WTC11 (cell line): ENCODE data around the gene ARMC2. TPM values are rescaled to one million over a fixed set of nuclear protein-coding genes. Genes with fewer than 3 reads are reported as not detected.
A peak's percentile ranks its signal among the peaks of the same experiment; 100 is the strongest.

ENCODE experiments used
- ATAC-seq: fragments of 200-7000 bp; cut with Tn5 transposase; 2 replicates; pipeline ENCODE4 v1.10.0; 2021; ENCODE audit warnings: mild to moderate bottlenecking, moderate library complexity
- CTCF ChIA-PET: fragments of 300-600 bp; sonication (Branson Sonifier 250); formaldehyde crosslinking; loops from one replicate; lab custom pipeline; 2021; ENCODE audit warnings: antibody characterized with exemption; lab: Charles Lee
- POLR2A ChIA-PET: fragments of 350-600 bp; sonication (Branson Sonifier 250); formaldehyde crosslinking; loops from one replicate; lab custom pipeline; 2021; ENCODE audit warnings: antibody characterized with exemption; lab: Charles Lee
- DNase-seq: peaks from one replicate; pipeline ENCODE4 v3.0.0; 2021; ENCODE audit warnings: low spot score
- H3K27ac Mint-ChIP-seq: 2 replicates; pipeline ENCODE4 v1.8.0; 2021; ENCODE audit warnings: mixed read lengths
- H3K27me3 Mint-ChIP-seq: 2 replicates; pipeline ENCODE4 v1.8.0; 2021; ENCODE audit warnings: low read depth, mild to moderate bottlenecking, moderate library complexity, mixed read lengths
- H3K36me3 Mint-ChIP-seq: 2 replicates; pipeline ENCODE4 v1.8.0; 2021; ENCODE audit warnings: mixed read lengths
- H3K4me1 Mint-ChIP-seq: 2 replicates; pipeline ENCODE4 v1.8.0; 2022; ENCODE audit warnings: mixed read lengths
- H3K4me3 Mint-ChIP-seq: 2 replicates; pipeline ENCODE4 v1.8.0; 2021; ENCODE audit warnings: mild to moderate bottlenecking, moderate library complexity, mixed read lengths
- H3K9me3 Mint-ChIP-seq: 2 replicates; pipeline ENCODE4 v1.8.0; 2021; ENCODE audit warnings: mixed read lengths
- ARID4B ChIP-seq: sonication (generic); formaldehyde crosslinking; IDR thresholded peaks from 2 replicates; pipeline ENCODE4 v1.8.0; 2023; ENCODE audit warnings: missing genetic modification reagents, mild to moderate bottlenecking, borderline replicate concordance
- ATF1 ChIP-seq: sonication (generic); formaldehyde crosslinking; IDR thresholded peaks from 2 replicates; pipeline ENCODE4 v1.8.1; 2023; ENCODE audit warnings: mild to moderate bottlenecking, moderate library complexity, missing genetic modification reagents
- CDX4 ChIP-seq: fragments of 250-450 bp; sonication (Bioruptor Pico); IDR thresholded peaks from 2 replicates; pipeline ENCODE4 v1.9.0; 2021; ENCODE audit warnings: moderate library complexity, mild to moderate bottlenecking, inconsistent platforms, borderline replicate concordance
- CREB1 ChIP-seq: sonication (generic); formaldehyde crosslinking; IDR thresholded peaks from 2 replicates; pipeline ENCODE4 v1.8.0; 2023; ENCODE audit warnings: mild to moderate bottlenecking, missing genetic modification reagents
- CREM ChIP-seq: sonication (generic); formaldehyde crosslinking; IDR thresholded peaks from 2 replicates; pipeline ENCODE4 v1.8.1; 2022; ENCODE audit warnings: mild to moderate bottlenecking, missing genetic modification reagents, moderate library complexity
- E2F5 ChIP-seq: sonication (generic); formaldehyde crosslinking; IDR thresholded peaks from 2 replicates; pipeline ENCODE4 v1.8.1; 2022; ENCODE audit warnings: mild to moderate bottlenecking, moderate library complexity, missing genetic modification reagents
- EMX1 ChIP-seq: fragments of 250-450 bp; sonication (Bioruptor Pico); IDR thresholded peaks from 2 replicates; pipeline ENCODE4 v1.8.0; 2021; ENCODE audit warnings: mild to moderate bottlenecking
- ESRRA ChIP-seq: sonication (generic); formaldehyde crosslinking; IDR thresholded peaks from 2 replicates; pipeline ENCODE4 v1.8.1; 2022; ENCODE audit warnings: mild to moderate bottlenecking, missing genetic modification reagents, borderline replicate concordance
- FOXJ3 ChIP-seq: sonication (generic); formaldehyde crosslinking; IDR thresholded peaks from 2 replicates; pipeline ENCODE4 v1.9.0; 2021; ENCODE audit warnings: missing genetic modification reagents, mild to moderate bottlenecking, borderline replicate concordance
- FOXP1 ChIP-seq: sonication (generic); formaldehyde crosslinking; IDR thresholded peaks from 2 replicates; pipeline ENCODE4 v1.8.0; 2022; ENCODE audit warnings: missing genetic modification reagents, mild to moderate bottlenecking, moderate library complexity, borderline replicate concordance
- GRHL2 ChIP-seq: fragments of 250-450 bp; sonication (Bioruptor Pico); IDR thresholded peaks from 2 replicates; pipeline ENCODE4 v1.8.0; 2022; ENCODE audit warnings: mild to moderate bottlenecking, moderate library complexity; ENCODE audit not compliant: insufficient replicate concordance, severe bottlenecking
- GTF2I ChIP-seq: fragments of 250-450 bp; sonication (Bioruptor Pico); conservative IDR thresholded peaks from 2 replicates; pipeline ENCODE4 v1.4.0; 2021; ENCODE audit warnings: mild to moderate bottlenecking
- IRF2 ChIP-seq: sonication (generic); formaldehyde crosslinking; IDR thresholded peaks from 2 replicates; pipeline ENCODE4 v1.8.0; 2022; ENCODE audit warnings: low read depth, missing genetic modification reagents, borderline replicate concordance
- JAZF1 ChIP-seq: fragments of 250-450 bp; sonication (Bioruptor Pico); IDR thresholded peaks from 2 replicates; pipeline ENCODE4 v1.9.0; 2021; ENCODE audit warnings: moderate library complexity, mild to moderate bottlenecking, inconsistent platforms
- MYBL2 ChIP-seq: sonication (generic); formaldehyde crosslinking; IDR thresholded peaks from 2 replicates; pipeline ENCODE4 v1.8.1; 2023; ENCODE audit warnings: mild to moderate bottlenecking, moderate library complexity, missing genetic modification reagents
- RORB ChIP-seq: fragments of 250-450 bp; sonication (Bioruptor Pico); IDR thresholded peaks from 2 replicates; pipeline ENCODE4 v1.9.0; 2021; ENCODE audit warnings: mild to moderate bottlenecking
- TCF7 ChIP-seq: sonication (generic); formaldehyde crosslinking; IDR thresholded peaks from 2 replicates; pipeline ENCODE4 v1.8.0; 2022; ENCODE audit warnings: mild to moderate bottlenecking, low read depth, missing genetic modification reagents, moderate library complexity
- TEAD4 ChIP-seq: sonication (generic); formaldehyde crosslinking; IDR thresholded peaks from 2 replicates; pipeline ENCODE4 v1.8.0; 2022; ENCODE audit warnings: mild to moderate bottlenecking, missing genetic modification reagents
- ZNF138 ChIP-seq: sonication (generic); formaldehyde crosslinking; conservative IDR thresholded peaks from 2 replicates; pipeline ENCODE4 v1.8.1; 2022; ENCODE audit warnings: mild to moderate bottlenecking, moderate library complexity, missing genetic modification reagents
- ZNF219 ChIP-seq: sonication (generic); formaldehyde crosslinking; IDR thresholded peaks from 2 replicates; pipeline ENCODE4 v1.8.0; 2023; ENCODE audit warnings: missing genetic modification reagents, mild to moderate bottlenecking, borderline replicate concordance
- ZNF232 ChIP-seq: sonication (generic); formaldehyde crosslinking; IDR thresholded peaks from 2 replicates; pipeline ENCODE4 v1.8.0; 2022; ENCODE audit warnings: mild to moderate bottlenecking, missing genetic modification reagents
- ZNF263 ChIP-seq: sonication (generic); formaldehyde crosslinking; IDR thresholded peaks from 2 replicates; pipeline ENCODE4 v1.8.1; 2022; ENCODE audit warnings: low read depth, mild to moderate bottlenecking, moderate library complexity, missing genetic modification reagents
- ZNF671 ChIP-seq: fragments of 250-450 bp; sonication (Bioruptor Pico); IDR thresholded peaks from 2 replicates; pipeline ENCODE4 v1.8.0; 2021; ENCODE audit warnings: mild to moderate bottlenecking
- total RNA-seq: library from RNA; stranded (reverse); gene quantifications from 3 replicates; pipeline ENCODE4 v1.2.3, GENCODE V29; 2021

Gene ARMC2
- total RNA-seq, 1 experiment from 2014 or later: 5.2 TPM

GRCh38 chr6:108868647-108869046 is 20.4 kb downstream of the ARMC2 start:
- POLR2A ChIA-PET: no interaction called here
- peak overlapping the region; percentile 4; the same call in 1 of the 2 replicates for H3K27ac Mint-ChIP-seq
- H3K4me3 Mint-ChIP-seq: no peak overlapping the region
- no peak for TF ChIP-seq FOXJ3 (CRISPR knock-in tag)
- TF ChIP-seq CREB1 (CRISPR knock-in tag): no peak
- TF ChIP-seq MYBL2 (CRISPR knock-in tag): no peak
- ATAC-seq (no peak), DNase-seq (no peak)
- no peaks in the 10 kb centered on the region for H3K27me3 Mint-ChIP-seq
- H3K4me1 Mint-ChIP-seq: peaks cover 25% of the 10 kb centered on the region
- no peaks in the 10 kb centered on the region for H3K9me3 Mint-ChIP-seq
- CTCF ChIA-PET: interaction anchor here (1.0 to 1.5 kb wide), 2 partner anchors 25 to 327 kb away, joined by 3 to 5 read pairs; no protein-coding TSS in a partner anchor
- no peaks in the 10 kb centered on the region for H3K36me3 Mint-ChIP-seq

GRCh38 chr6:108869876-108870275 is 21.7 kb downstream of the ARMC2 start:
- no peak overlapping the region for H3K4me3 Mint-ChIP-seq
- ChIA-PET POLR2A (no interaction called here), CTCF (interaction anchor here (2.7 kb wide), 1 partner anchor 23 kb away, joined by 10 read pairs; no protein-coding TSS in a partner anchor)
- H3K9me3 Mint-ChIP-seq: no peaks in the 10 kb centered on the region
- DNase-seq (no peak), ATAC-seq (no peak)
- H3K36me3 Mint-ChIP-seq: no peaks in the 10 kb centered on the region
- H3K4me1 Mint-ChIP-seq: peaks cover 28% of the 10 kb centered on the region
- no peak for TF ChIP-seq RORB
- no peak for TF ChIP-seq ZNF232
- no peak for TF ChIP-seq CREB1 (CRISPR knock-in tag)
- no peak for TF ChIP-seq EMX1
- TF ChIP-seq ZNF219 (CRISPR knock-in tag): no peak
- TF ChIP-seq ESRRA: no peak
- TF ChIP-seq ZNF671: no peak
- no peak for TF ChIP-seq GRHL2 (CRISPR knock-in tag)
- TF ChIP-seq GTF2I: no peak
- no peak for TF ChIP-seq TEAD4 (CRISPR knock-in tag)
- no peak for TF ChIP-seq ZNF138
- TF ChIP-seq CREM (CRISPR knock-in tag): no peak
- no peak for TF ChIP-seq FOXP1 (CRISPR knock-in tag)
- TF ChIP-seq ZNF263 (CRISPR knock-in tag): no peak
- no peak for TF ChIP-seq TCF7 (CRISPR knock-in tag)
- no peak for TF ChIP-seq ATF1 (CRISPR knock-in tag)
- no peak for TF ChIP-seq ARID4B (CRISPR knock-in tag)
- TF ChIP-seq E2F5 (CRISPR knock-in tag): no peak
- TF ChIP-seq JAZF1 (CRISPR knock-in tag): no peak
- H3K27ac Mint-ChIP-seq: no peak overlapping the region
- H3K27me3 Mint-ChIP-seq: no peaks in the 10 kb centered on the region

- Mint-ChIP-seq H3K9me3 (no peaks in the 10 kb centered on the region), H3K4me1 (peaks cover 28% of the 10 kb centered on the region), H3K36me3 (no peaks in the 10 kb centered on the region), H3K27me3 (no peaks in the 10 kb centered on the region), H3K4me3 (no peak overlapping the region), H3K27ac (no peak overlapping the region)
- ATAC-seq: no peak
- ChIA-PET CTCF (interaction anchor here (2.7 kb wide), 1 partner anchor 23 kb away, joined by 10 read pairs; no protein-coding TSS in a partner anchor), POLR2A (no interaction called here)
- no peak for DNase-seq
- TF ChIP-seq TCF7 (CRISPR knock-in tag) (no peak), MYBL2 (CRISPR knock-in tag) (no peak), IRF2 (no peak), CDX4 (CRISPR knock-in tag) (no peak), ARID4B (CRISPR knock-in tag) (no peak), TEAD4 (CRISPR knock-in tag) (no peak)
These were observed 22.1 kb downstream of the ARMC2 start for GRCh38 chr6:108870357-108870756.
